ENCODE data around the gene MINDY2. TPM values are rescaled to one million over a fixed set of nuclear protein-coding genes. Genes with fewer than 3 reads are reported as not detected.

The MINDY2 gene
- total and polyA plus RNA-seq, 10 of the 15 experiments (the other 5 are each of a cell fraction or from before 2014, with no cell fraction given), result 0.73 to 9.4 (median 3.3) TPM

- H4K20me1 ChIP-seq (ENCODE audit: control insufficient read depth, insufficient read depth), result no peaks in the 10 kb centered on the region
- H3K9me3 ChIP-seq (replicated peaks; ENCODE audit: control insufficient read depth, insufficient read depth, low read length), result no peaks in the 10 kb centered on the region
- ChIA-PET RAD21 (ENCODE audit: unreplicated experiment) (interaction anchor here (0.7 kb wide), 1 partner anchor 498 kb away, joined by 3 read pairs; no protein-coding TSS in a partner anchor), POLR2A (interaction anchor here (3.1 kb wide), 1 partner anchor 23 kb away, joined by 13 read pairs; the partner anchor contains the start of gene ADAM10), SMC1A (ENCODE audit: uncharacterized antibody, unreplicated experiment) (interaction anchor here (0.6 to 0.7 kb wide), 2 partner anchors 17 to 66 kb away, joined by 3 read pairs; no protein-coding TSS in a partner anchor), CTCF (interaction anchor here (1.6 kb wide), 1 partner anchor 545 kb away, joined by 3 read pairs; no protein-coding TSS in a partner anchor)
- peak overlapping the region; percentile 40 for H3K9ac ChIP-seq (ENCODE audit: control insufficient read depth, insufficient read depth, low read length)
- WGBS (ENCODE audit: insufficient coverage, insufficient replicate concordance, low lambda C conversion rate, missing lambda C conversion rate), result 96% methylated on average over 4 of the region's 4 CpGs
- DNase-seq (ENCODE audit: low read depth, low spot score) (no peak), FAIRE-seq (no peak), ATAC-seq (no peak)
- intact Hi-C loops (cut with micrococcal nuclease; ENCODE audit: unreplicated experiment) (no loop called here), in situ Hi-C loops (cut with MboI) (no loop called here)
- H3K4me3 ChIP-seq, result peak overlapping the region; percentile 91
- peaks cover 26% of the 10 kb centered on the region for H3K79me2 ChIP-seq (ENCODE audit: control insufficient read depth, insufficient read depth, low read length)
- H3K4me1 ChIP-seq (ENCODE audit: control insufficient read depth, insufficient read depth, low read length), result peaks cover 8% of the 10 kb centered on the region; the same call in 1 of the 2 replicates
- H2AFZ ChIP-seq (ENCODE audit: control insufficient read depth, low read depth, low read length), result no peak overlapping the region
- H3K27me3 ChIP-seq (replicated peaks in 1 of 2; ENCODE audit: control insufficient read depth in 2 of 2, insufficient read depth in 2 of 2, low read length in 1 of 2), result no peaks in the 10 kb centered on the region
- no peaks in the 10 kb centered on the region for H3K36me3 ChIP-seq (ENCODE audit: control insufficient read depth in 2 of 2, insufficient read depth in 2 of 2, low read length in 1 of 2)
- BruUV-seq (replicated peaks), result no TSS peak
- no peak overlapping the region for H3K27ac ChIP-seq (ENCODE audit: control insufficient read depth, insufficient read depth)
- peak overlapping the region; percentile 93 for H3K4me2 ChIP-seq (ENCODE audit: control insufficient read depth, insufficient read depth)
- no peak for TF ChIP-seq EGR1 (IDR thresholded peaks at IDR 0.05; ENCODE audit: borderline replicate concordance in 1 of 2, low read depth in 2 of 2, low read length in 2 of 2)
- no peak for TF ChIP-seq ZNF207 (IDR thresholded peaks at IDR 0.05; ENCODE audit: borderline replicate concordance)
- TF ChIP-seq, protein P1, sequence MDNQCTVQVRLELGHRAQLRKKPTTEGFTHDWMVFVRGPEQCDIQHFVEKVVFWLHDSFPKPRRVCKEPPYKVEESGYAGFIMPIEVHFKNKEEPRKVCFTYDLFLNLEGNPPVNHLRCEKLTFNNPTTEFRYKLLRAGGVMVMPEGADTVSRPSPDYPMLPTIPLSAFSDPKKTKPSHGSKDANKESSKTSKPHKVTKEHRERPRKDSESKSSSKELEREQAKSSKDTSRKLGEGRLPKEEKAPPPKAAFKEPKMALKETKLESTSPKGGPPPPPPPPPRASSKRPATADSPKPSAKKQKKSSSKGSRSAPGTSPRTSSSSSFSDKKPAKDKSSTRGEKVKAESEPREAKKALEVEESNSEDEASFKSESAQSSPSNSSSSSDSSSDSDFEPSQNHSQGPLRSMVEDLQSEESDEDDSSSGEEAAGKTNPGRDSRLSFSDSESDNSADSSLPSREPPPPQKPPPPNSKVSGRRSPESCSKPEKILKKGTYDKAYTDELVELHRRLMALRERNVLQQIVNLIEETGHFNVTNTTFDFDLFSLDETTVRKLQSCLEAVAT (IDR thresholded peaks at IDR 0.05), result 0 out of 2 replicates have a peak, but pooled peaks have one; percentile 16
- no peak for TF ChIP-seq ZSCAN29 (IDR thresholded peaks at IDR 0.05)
- TF ChIP-seq SKIL (IDR thresholded peaks at IDR 0.05; ENCODE audit: low read depth, poor library complexity, severe bottlenecking), result no peak
Observed at GRCh38 chr15:58773024-58773423, 1.9 kb downstream of the MINDY2 start.

Data from GM12878 (cell line).